Chondrocyte (in vitro differentiated cells): ENCODE data around the gene ASMTL. TPM values are rescaled to one million over a fixed set of nuclear protein-coding genes. Genes with fewer than 3 reads are reported as not detected.
A peak's percentile ranks its signal among the peaks of the same experiment; 100 is the strongest.

Experiments
- DNase-seq: peaks from one replicate; pipeline ENCODE4 v3.0.0; 2021; ENCODE audit warnings: mixed read lengths, low spot score
- H3K27ac Mint-ChIP-seq: one replicate; pipeline ENCODE4 v1.8.0; 2021; ENCODE audit warnings: mild to moderate bottlenecking, moderate library complexity, mixed read lengths; ENCODE audit not compliant: unreplicated experiment
- H3K27me3 Mint-ChIP-seq: 2 replicates; pipeline ENCODE4 v1.8.0; 2021; ENCODE audit warnings: low read depth, mixed read lengths
- H3K36me3 Mint-ChIP-seq: 2 replicates; pipeline ENCODE4 v1.8.0; 2021; ENCODE audit warnings: low read depth, mixed read lengths
- H3K4me1 Mint-ChIP-seq: 2 replicates; pipeline ENCODE4 v1.8.0; 2021; ENCODE audit warnings: low read depth, mild to moderate bottlenecking, mixed read lengths
- H3K4me3 Mint-ChIP-seq: one replicate; pipeline ENCODE4 v1.8.0; 2021; ENCODE audit warnings: mild to moderate bottlenecking, moderate library complexity, mixed read lengths; ENCODE audit not compliant: unreplicated experiment
- H3K9me3 Mint-ChIP-seq: 2 replicates; pipeline ENCODE4 v1.8.0; 2021; ENCODE audit warnings: low read depth, mixed read lengths
- total RNA-seq: library from RNA; stranded (reverse); gene quantifications from 3 replicates; pipeline ENCODE4 v1.2.1, GENCODE V29; 2021
- TF ChIP-seq, protein P1 (sequence below): fragments of 200-600 bp; sonication (generic); IDR thresholded peaks from 2 replicates; pipeline ENCODE4 v1.5.0; 2021; ENCODE audit warnings: antibody characterized with exemption, mild to moderate bottlenecking, moderate library complexity

The ASMTL gene
- total RNA-seq, 1 donor from 2014 or later, result 19.6 TPM

DNA sequence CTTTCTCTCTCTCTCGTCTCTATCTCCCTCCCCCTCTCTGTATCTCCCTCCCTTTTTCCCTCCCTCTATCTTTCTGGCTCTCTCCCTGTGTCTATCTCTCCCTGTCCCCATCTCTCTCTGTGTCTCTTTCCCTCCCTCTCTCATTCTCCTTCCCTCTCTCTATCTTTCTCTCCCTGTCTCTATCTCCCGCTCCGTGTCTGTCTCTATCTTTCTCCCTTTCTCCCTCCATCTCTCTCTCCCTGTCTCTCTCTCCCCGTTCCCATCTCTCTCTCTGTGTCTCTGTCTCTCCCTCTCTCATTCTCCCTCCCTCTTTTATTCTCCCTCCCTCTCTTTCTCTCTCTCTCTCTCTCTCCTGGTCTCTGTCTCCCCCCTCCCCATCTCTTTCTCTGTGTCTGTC is 93.2 kb downstream of the ASMTL start:
- no peak overlapping the region for H3K4me3 Mint-ChIP-seq
- peaks cover 14% of the 10 kb centered on the region for H3K36me3 Mint-ChIP-seq
- no peaks in the 10 kb centered on the region for H3K27me3 Mint-ChIP-seq
- no peak for DNase-seq
- TF ChIP-seq, protein P1, sequence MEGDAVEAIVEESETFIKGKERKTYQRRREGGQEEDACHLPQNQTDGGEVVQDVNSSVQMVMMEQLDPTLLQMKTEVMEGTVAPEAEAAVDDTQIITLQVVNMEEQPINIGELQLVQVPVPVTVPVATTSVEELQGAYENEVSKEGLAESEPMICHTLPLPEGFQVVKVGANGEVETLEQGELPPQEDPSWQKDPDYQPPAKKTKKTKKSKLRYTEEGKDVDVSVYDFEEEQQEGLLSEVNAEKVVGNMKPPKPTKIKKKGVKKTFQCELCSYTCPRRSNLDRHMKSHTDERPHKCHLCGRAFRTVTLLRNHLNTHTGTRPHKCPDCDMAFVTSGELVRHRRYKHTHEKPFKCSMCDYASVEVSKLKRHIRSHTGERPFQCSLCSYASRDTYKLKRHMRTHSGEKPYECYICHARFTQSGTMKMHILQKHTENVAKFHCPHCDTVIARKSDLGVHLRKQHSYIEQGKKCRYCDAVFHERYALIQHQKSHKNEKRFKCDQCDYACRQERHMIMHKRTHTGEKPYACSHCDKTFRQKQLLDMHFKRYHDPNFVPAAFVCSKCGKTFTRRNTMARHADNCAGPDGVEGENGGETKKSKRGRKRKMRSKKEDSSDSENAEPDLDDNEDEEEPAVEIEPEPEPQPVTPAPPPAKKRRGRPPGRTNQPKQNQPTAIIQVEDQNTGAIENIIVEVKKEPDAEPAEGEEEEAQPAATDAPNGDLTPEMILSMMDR, result no peak
- no peaks in the 10 kb centered on the region for H3K4me1 Mint-ChIP-seq
- H3K27ac Mint-ChIP-seq, result no peak overlapping the region
- no peaks in the 10 kb centered on the region for H3K9me3 Mint-ChIP-seq

DNA sequence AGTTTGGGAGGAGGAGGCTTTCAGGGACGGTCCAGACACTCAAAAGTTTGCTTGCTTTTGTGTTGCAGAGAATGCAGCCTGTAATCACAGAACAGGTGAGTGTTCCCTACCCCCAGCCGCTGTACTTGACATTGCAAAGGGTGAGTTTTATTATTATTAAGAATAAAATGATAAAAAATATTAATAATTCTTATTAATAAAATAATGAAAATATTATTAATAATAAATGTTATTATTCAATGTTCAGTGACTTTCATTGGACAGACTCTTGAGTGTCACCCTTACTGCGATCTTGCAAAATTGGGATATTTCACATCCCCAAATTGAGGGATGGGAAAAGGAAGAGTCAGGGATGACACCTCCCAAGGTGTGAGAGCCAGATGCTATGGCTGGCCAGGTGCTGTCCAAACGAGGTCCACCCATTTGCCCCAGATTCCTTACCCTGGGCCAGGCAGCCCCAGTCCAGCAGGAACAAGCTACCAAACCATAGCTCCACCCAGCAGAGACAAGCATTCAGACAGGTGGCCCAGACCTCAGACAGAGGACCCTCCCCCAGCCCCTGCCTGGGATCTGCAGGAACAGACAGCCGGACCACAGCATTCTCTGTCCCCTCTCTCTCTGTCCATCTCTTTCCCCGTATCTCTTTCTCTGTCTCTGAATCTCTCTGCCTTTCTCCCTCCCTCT is 93.8 kb downstream of the ASMTL start:
- H3K27ac Mint-ChIP-seq, result no peak overlapping the region
- peaks cover 14% of the 10 kb centered on the region for H3K36me3 Mint-ChIP-seq
- H3K27me3 Mint-ChIP-seq, result no peaks in the 10 kb centered on the region
- no peak overlapping the region for H3K4me3 Mint-ChIP-seq
- TF ChIP-seq, protein P1, result no peak
- H3K4me1 Mint-ChIP-seq, result no peaks in the 10 kb centered on the region
- DNase-seq, result peak; percentile 41
- no peaks in the 10 kb centered on the region for H3K9me3 Mint-ChIP-seq

DNA sequence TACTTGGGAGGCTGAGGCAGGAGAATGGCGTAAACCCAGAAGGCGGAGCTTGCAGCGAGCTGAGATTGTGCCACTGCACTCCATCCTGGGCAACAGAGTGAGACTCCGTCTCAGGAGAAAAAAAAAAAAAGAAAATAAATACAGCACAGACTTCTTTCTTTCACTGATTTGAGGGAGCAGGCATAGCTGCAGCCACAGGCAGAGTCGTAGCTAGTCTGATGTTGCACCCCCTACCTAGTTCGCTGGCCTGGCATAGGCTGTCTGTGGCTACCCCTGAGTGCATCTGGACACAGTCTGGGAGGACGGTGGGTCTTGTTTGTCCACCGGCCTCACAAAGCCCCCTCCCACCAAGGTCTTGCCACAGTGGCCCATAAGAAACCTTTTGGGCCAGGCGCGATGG is 94.7 kb downstream of the ASMTL start:
- no peaks in the 10 kb centered on the region for H3K4me1 Mint-ChIP-seq
- DNase-seq, result peak; percentile 46
- H3K27me3 Mint-ChIP-seq, result no peaks in the 10 kb centered on the region
- TF ChIP-seq, protein P1, result no peak
- H3K27ac Mint-ChIP-seq, result no peak overlapping the region
- H3K9me3 Mint-ChIP-seq, result no peaks in the 10 kb centered on the region
- peaks cover 14% of the 10 kb centered on the region for H3K36me3 Mint-ChIP-seq
- H3K4me3 Mint-ChIP-seq, result no peak overlapping the region

DNA sequence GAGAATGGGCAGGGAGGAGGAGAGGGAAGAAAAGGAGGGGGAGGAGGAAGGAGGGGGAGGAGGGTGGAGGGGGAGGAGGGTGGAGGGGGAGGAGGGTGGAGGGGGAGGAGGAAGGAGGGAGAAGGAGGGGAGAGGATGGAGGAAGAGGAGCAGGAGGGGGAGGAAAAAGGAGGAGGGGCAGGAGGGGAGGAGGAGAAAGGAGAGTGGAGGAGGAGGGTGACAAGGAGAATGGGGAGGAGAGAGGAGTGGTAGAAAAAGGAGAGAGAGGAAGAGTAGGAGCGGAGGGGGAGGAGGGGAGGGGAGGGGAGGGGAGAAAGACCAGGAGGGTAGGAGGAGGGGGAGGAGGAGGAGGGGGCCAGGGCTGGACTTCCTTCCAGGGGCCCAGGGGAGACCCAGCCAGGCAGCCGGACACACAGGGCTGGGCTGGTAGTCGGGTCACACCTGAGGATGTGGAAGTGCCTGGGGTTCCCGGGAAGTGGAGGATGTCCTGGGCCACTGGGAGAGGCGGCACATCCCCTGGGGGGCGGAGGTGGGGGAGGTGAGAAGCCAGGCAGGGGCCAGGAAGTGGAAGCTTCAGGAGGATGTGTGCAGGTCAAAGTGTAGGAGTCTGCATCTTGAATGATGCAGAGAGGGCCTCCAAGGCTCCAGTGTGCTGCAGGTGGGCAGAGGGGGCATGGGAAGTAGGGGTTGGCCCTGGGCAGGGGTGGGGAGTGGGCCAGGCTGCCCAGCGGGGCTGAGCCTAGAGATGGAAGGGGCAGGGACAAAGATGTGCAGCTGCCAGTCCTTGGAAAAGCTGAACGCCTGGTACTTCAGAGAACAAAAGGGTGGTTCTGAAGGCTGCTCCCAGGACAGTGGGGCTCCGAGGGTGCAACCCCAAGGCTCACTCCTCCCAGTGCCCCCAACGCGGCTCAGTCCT is 97.3 kb downstream of the ASMTL start:
- TF ChIP-seq, protein P1, result no peak
- Mint-ChIP-seq H3K27me3 (no peaks in the 10 kb centered on the region), H3K9me3 (no peaks in the 10 kb centered on the region)

More for the DNA sequence above, 97.3 kb downstream of the ASMTL start:
- peak; percentile 79 for DNase-seq
- H3K36me3 Mint-ChIP-seq, result peaks cover 4% of the 10 kb centered on the region
- H3K4me3 Mint-ChIP-seq, result no peak overlapping the region
- H3K4me1 Mint-ChIP-seq, result no peaks in the 10 kb centered on the region
- no peak overlapping the region for H3K27ac Mint-ChIP-seq
